OCI-LY3 (cell line): ENCODE measurements around the gene ZNF445.

Experiments
- H2AFZ ChIP-seq: fragments of 200-600, 300-600 bp; shearing (Covaris generic); 2 replicates; pipeline ENCODE4 v1.6.0; 2014; ENCODE audit warnings: antibody characterized with exemption, low read depth, low read length
- H3K27ac ChIP-seq: fragments of 200-600, 300-600 bp; sonication (generic); 2 replicates; pipeline ENCODE4 v1.5.1; 2014; ENCODE audit warnings: mild to moderate bottlenecking, low read length, moderate library complexity, mixed read lengths
- H3K27me3 ChIP-seq: fragments of 200-600, 300-600 bp; sonication (generic); 2 replicates; pipeline ENCODE4 v1.6.1; 2014; ENCODE audit warnings: low read depth, low read length, mixed read lengths
- H3K36me3 ChIP-seq: fragments of 200-600, 300-600 bp; sonication (generic); replicated peaks from 2 replicates; pipeline ENCODE3; 2014; ENCODE audit warnings: low read depth, low read length, mixed read lengths
- H3K4me1 ChIP-seq: fragments of 300-600, 200-600 bp; sonication (generic); 2 replicates; pipeline ENCODE4 v1.6.1; 2014; ENCODE audit warnings: low read length, mixed read lengths
- H3K4me2 ChIP-seq: fragments of 200-600, 300-600 bp; sonication (generic); 2 replicates; pipeline ENCODE4 v1.6.1; 2014; ENCODE audit warnings: low read length, mixed read lengths
- H3K4me3 ChIP-seq: fragments of 300-600, 200-600 bp; sonication (generic); 2 replicates; pipeline ENCODE4 v1.5.1; 2014; ENCODE audit warnings: antibody characterized with exemption, mild to moderate bottlenecking, low read length, moderate library complexity
- H3K79me2 ChIP-seq: fragments of 300-600, 200-600 bp; shearing (Covaris generic); 2 replicates; pipeline ENCODE4 v1.6.1; 2014; ENCODE audit warnings: mild to moderate bottlenecking, low read length, mixed read lengths
- H3K9ac ChIP-seq: fragments of 300-600, 200-600 bp; shearing (Covaris generic); 2 replicates; pipeline ENCODE4 v1.6.0; 2014; ENCODE audit warnings: mild to moderate bottlenecking, low read length, moderate library complexity
- H3K9me3 ChIP-seq: fragments of 200-600, 300-600 bp; shearing (Covaris generic); 2 replicates; pipeline ENCODE4 v1.6.1; 2014; ENCODE audit warnings: low read length, mixed read lengths; ENCODE audit not compliant: insufficient read depth
- H4K20me1 ChIP-seq: fragments of 200-600, 300-600 bp; sonication (generic); 2 replicates; pipeline ENCODE4 v1.6.1; 2016; ENCODE audit warnings: low read length, mixed read lengths; ENCODE audit not compliant: insufficient read depth
- EZH2phosphoT487 ChIP-seq: fragments of 200-600 bp; shearing (Covaris generic); IDR thresholded peaks from 2 replicates; pipeline ENCODE4 v1.6.1; 2018; ENCODE audit warnings: antibody characterized with exemption, mixed run types, low read depth
- TF ChIP-seq, protein P1 (sequence below): fragments of 200-600, 300-600 bp; sonication (generic); IDR thresholded peaks from 2 replicates; pipeline ENCODE4 v1.5.1; 2014; ENCODE audit warnings: antibody characterized with exemption, low read length, low read depth

Gene ZNF445

DNA sequence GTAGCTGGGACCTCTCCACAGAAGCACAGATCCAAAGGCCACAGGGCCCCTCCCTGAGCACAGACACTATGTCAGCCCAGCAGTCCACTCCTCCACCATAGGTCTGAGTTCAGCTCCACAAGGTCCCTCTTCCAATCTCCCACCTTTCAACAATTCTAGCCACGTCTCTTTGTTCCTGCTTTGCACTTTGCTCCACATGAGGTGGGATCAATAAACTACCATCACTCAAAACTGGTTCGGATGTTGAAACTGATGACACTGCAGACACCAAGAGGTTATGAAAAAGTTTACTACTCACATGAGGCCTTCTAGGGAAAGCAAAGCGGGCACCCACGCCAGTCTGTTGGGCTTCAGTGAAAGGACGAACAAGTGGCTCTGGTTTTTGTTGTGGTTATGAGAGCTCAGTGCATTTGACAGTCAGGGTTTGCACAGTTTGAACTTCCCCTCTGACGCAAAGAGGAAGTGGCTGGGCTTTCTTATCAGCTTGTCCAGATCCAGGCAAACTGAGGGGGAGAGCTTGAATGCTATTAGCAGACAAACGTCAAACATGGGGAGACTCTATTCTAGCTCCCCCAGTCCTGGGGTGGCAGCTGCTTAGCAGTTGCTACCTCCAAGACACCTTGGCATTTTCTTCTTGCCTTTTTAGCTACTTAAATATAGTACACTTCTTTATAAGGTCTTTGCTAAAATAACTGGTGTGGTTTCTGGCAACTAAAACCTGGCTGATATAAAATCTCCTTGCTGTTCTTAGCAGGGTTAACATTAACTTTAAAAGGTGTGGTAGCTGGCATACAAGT is 37.8 kb downstream of the ZNF445 start:
- no peaks in the 10 kb centered on the region for H3K9me3 ChIP-seq
- H3K4me3 ChIP-seq: peak overlapping the region; percentile 39
- H3K79me2 ChIP-seq: no peaks in the 10 kb centered on the region
- peaks cover 14% of the 10 kb centered on the region for H3K4me1 ChIP-seq
- no peak for TF ChIP-seq EZH2phosphoT487
- TF ChIP-seq, protein P1, sequence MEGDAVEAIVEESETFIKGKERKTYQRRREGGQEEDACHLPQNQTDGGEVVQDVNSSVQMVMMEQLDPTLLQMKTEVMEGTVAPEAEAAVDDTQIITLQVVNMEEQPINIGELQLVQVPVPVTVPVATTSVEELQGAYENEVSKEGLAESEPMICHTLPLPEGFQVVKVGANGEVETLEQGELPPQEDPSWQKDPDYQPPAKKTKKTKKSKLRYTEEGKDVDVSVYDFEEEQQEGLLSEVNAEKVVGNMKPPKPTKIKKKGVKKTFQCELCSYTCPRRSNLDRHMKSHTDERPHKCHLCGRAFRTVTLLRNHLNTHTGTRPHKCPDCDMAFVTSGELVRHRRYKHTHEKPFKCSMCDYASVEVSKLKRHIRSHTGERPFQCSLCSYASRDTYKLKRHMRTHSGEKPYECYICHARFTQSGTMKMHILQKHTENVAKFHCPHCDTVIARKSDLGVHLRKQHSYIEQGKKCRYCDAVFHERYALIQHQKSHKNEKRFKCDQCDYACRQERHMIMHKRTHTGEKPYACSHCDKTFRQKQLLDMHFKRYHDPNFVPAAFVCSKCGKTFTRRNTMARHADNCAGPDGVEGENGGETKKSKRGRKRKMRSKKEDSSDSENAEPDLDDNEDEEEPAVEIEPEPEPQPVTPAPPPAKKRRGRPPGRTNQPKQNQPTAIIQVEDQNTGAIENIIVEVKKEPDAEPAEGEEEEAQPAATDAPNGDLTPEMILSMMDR: no peak
- H3K4me2 ChIP-seq: peak overlapping the region; percentile 71
- peaks cover 11% of the 10 kb centered on the region for H3K36me3 ChIP-seq
- peak overlapping the region; percentile 10; the same call in 1 of the 2 replicates for H3K9ac ChIP-seq
- H3K27me3 ChIP-seq: no peaks in the 10 kb centered on the region
- no peak overlapping the region; the same call in 1 of the 2 replicates for H2AFZ ChIP-seq
- H4K20me1 ChIP-seq: peaks cover 3% of the 10 kb centered on the region; the same call in 1 of the 2 replicates
- peak overlapping the region; percentile 49 for H3K27ac ChIP-seq

DNA sequence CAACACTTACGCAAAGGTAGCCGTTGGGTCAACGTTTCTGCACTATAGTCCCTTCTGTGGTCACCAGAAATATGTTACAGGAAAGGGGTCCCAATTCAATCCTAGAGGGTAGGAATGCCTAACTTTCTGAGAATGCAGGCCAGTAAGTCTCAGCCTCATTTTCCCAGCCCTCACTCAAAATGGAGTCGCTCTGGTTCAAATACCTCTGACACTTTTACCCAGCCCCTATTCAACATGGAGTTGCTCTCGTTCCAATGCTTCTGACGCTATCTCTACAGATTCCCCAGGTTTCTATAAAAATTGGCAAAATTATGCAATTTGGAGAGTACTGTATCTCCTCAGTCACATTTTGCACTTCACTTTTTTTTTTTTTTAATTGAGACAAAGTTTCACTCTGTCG is 39.7 kb downstream of the ZNF445 start:
- Histone ChIP-seq H3K9ac (no peak overlapping the region), H3K27ac (no peak overlapping the region), H3K4me3 (no peak overlapping the region), H3K79me2 (no peaks in the 10 kb centered on the region), H4K20me1 (peaks cover 3% of the 10 kb centered on the region; the same call in 1 of the 2 replicates), H3K9me3 (no peaks in the 10 kb centered on the region), H2AFZ (no peak overlapping the region), H3K4me2 (no peak overlapping the region), H3K27me3 (no peaks in the 10 kb centered on the region), H3K4me1 (peaks cover 14% of the 10 kb centered on the region), H3K36me3 (peaks cover 7% of the 10 kb centered on the region)
- TF ChIP-seq, protein P1: no peak
- TF ChIP-seq EZH2phosphoT487: no peak

DNA sequence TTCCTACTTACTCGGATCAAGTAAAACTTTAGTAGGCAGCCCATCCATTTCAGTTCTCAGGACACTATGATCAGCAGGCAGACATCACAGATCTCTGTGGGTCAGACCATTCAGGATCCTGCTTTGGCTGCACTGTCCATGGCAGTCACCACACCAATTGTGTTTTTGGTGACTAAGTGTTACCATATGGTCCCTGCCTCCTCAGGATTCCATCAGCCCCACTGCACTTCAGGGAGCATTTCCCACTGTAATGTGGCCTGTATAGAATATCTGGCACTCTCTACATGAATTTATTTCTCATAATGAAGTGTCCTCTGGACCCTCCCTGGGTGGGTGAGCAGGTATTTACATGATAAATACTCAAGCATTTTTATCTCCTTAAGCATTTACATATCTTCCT is 41.3 kb downstream of the ZNF445 start:
- H4K20me1 ChIP-seq: peaks cover 3% of the 10 kb centered on the region; the same call in 1 of the 2 replicates
- H3K36me3 ChIP-seq: no peaks in the 10 kb centered on the region
- H3K27me3 ChIP-seq: no peaks in the 10 kb centered on the region
- H3K4me1 ChIP-seq: peaks cover 14% of the 10 kb centered on the region
- TF ChIP-seq, protein P1: no peak
- no peak for TF ChIP-seq EZH2phosphoT487
- no peak overlapping the region for H3K9ac ChIP-seq
- no peaks in the 10 kb centered on the region for H3K9me3 ChIP-seq
- H3K4me3 ChIP-seq: no peak overlapping the region
- H3K4me2 ChIP-seq: no peak overlapping the region
- no peak overlapping the region for H3K27ac ChIP-seq
- H2AFZ ChIP-seq: no peak overlapping the region
- H3K79me2 ChIP-seq: no peaks in the 10 kb centered on the region

DNA sequence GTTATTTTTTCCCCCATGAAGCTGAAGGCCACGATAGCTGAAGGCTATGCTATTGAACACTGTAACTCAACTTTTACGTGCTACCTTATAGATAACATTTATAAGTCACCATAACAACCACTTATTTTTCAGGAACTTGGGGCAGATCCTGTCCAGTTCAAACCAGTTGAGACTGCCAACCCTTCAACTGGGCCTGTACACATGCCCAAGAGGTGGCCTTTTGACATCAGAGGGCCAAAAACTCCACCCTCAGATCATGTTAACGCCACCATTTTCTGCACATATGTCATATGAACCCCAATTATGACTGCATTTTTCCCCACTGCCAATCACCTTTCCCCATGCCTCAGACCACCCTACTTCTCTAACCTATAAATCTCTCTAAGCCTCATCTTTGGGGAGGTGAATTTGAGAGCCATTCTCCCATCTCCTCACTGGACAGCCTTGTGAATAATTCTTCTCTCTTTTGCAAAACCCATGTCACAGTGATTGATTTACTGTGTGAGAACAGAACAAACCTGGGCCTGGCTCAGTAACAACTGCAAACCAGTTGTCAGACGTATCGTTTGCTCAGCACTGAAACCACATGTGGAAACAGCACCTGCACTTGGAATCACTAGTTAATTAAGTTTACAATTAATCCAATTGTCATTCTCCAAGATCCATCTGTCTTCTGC is 42.5 kb downstream of the ZNF445 start:
- peaks cover 1% of the 10 kb centered on the region; the same call in 1 of the 2 replicates for H4K20me1 ChIP-seq
- H3K27ac ChIP-seq: no peak overlapping the region
- peaks cover 8% of the 10 kb centered on the region for H3K4me1 ChIP-seq
- H2AFZ ChIP-seq: no peak overlapping the region
- H3K9me3 ChIP-seq: no peaks in the 10 kb centered on the region
- TF ChIP-seq EZH2phosphoT487: no peak
- TF ChIP-seq, protein P1: no peak
- no peak overlapping the region for H3K4me3 ChIP-seq
- no peak overlapping the region for H3K9ac ChIP-seq
- no peaks in the 10 kb centered on the region for H3K36me3 ChIP-seq
- no peaks in the 10 kb centered on the region for H3K79me2 ChIP-seq
- no peak overlapping the region for H3K4me2 ChIP-seq
- H3K27me3 ChIP-seq: no peaks in the 10 kb centered on the region
